Measurements from ENCODE around the gene TPSAB1.
"Not testable (repeated sequence)": the region's sequence is repeated elsewhere in the genome, so short reads cannot be mapped to it uniquely, and the experiment has no call there.

Gene TPSAB1
- 0 reads per million in 2 donors for total RNA-seq

- not testable (repeated sequence) for DNase-seq
Observed at GRCh38 chr16:1240436-1240835, at the start of gene TPSAB1. TPSAB1 (plus strand) TSS chr16:1240705; CDS start chr16:1240939, 234 bp downstream.

- not testable (repeated sequence) for DNase-seq
Observed at GRCh38 chr16:1190789-1191188, 49.7 kb upstream of the TPSAB1 start.

GRCh38 chr16:1192384-1193073, 48.0 kb upstream of the TPSAB1 start:
- DNase-seq = no peak

- DNase-seq = no peak
Observed at GRCh38 chr16:1193143-1193824, 47.2 kb upstream of the TPSAB1 start.

GRCh38 chr16:1193825-1194581, 46.5 kb upstream of the TPSAB1 start:
- DNase-seq = no peak

GRCh38 chr16:1194665-1195392, 45.7 kb upstream of the TPSAB1 start:
- no peak for DNase-seq

GRCh38 chr16:1195393-1195666, 45.2 kb upstream of the TPSAB1 start:
- DNase-seq = no peak

- no peak for DNase-seq
Observed at GRCh38 chr16:1196494-1196893, 44.0 kb upstream of the TPSAB1 start.

GRCh38 chr16:1197237-1197866, 43.2 kb upstream of the TPSAB1 start:
- no peak for DNase-seq

- no peak for DNase-seq
Observed at GRCh38 chr16:1198194-1198593, 42.3 kb upstream of the TPSAB1 start.

GRCh38 chr16:1198671-1199346, 41.7 kb upstream of the TPSAB1 start:
- DNase-seq = not testable (repeated sequence)

- DNase-seq = no peak
Observed at GRCh38 chr16:1199347-1200013, 41.0 kb upstream of the TPSAB1 start.

- DNase-seq = no peak
Observed at GRCh38 chr16:1200014-1200627, 40.4 kb upstream of the TPSAB1 start.

- DNase-seq = no peak
Observed at GRCh38 chr16:1201444-1201843, 39.1 kb upstream of the TPSAB1 start.

- DNase-seq = no peak
Observed at GRCh38 chr16:1202274-1202673, 38.2 kb upstream of the TPSAB1 start.

- no peak for DNase-seq
Observed at GRCh38 chr16:1204933-1205332, 35.6 kb upstream of the TPSAB1 start.

GRCh38 chr16:1206326-1206725, 34.2 kb upstream of the TPSAB1 start:
- no peak for DNase-seq

- peak in 1 of 5 experiments; percentile 40 for DNase-seq
Observed at GRCh38 chr16:1206786-1207185, 33.7 kb upstream of the TPSAB1 start.

GRCh38 chr16:1208239-1208830, 32.2 kb upstream of the TPSAB1 start:
- peak in 1 of 5 experiments; percentile 64 for DNase-seq

GRCh38 chr16:1209081-1209480, 31.4 kb upstream of the TPSAB1 start:
- no peak for DNase-seq

- no peak for DNase-seq
Observed at GRCh38 chr16:1210461-1210860, 30.0 kb upstream of the TPSAB1 start.

Measured in T-helper 2 cell (primary cell).